GM12878 (cell line): ENCODE data around the gene AVP. TPM values are rescaled to one million over a fixed set of nuclear protein-coding genes. Genes with fewer than 3 reads are reported as not detected.

Source experiments
- ATAC-seq: fragments of 200-7000 bp; cut with Tn5 transposase; 3 replicates; pipeline ENCODE4 v1.9.1; 2020; ENCODE audit warnings: mild to moderate bottlenecking, moderate library complexity
- BruUV-seq: library from RNA; stranded (reverse); fragments of 400-500 nt; replicated peaks from 2 replicates; lab custom pipeline; 2021; lab: Mats Ljungman, UMichigan
- CTCF ChIA-PET: fragments of 300-600 bp; sonication (Branson Sonifier 250); formaldehyde crosslinking; extraction: SDS; loops from one replicate; lab custom pipeline; 2021; ENCODE audit warnings: inconsistent platforms; lab: Yijun Ruan, JAX
- POLR2A ChIA-PET: fragments of 350-600 bp; formaldehyde crosslinking; extraction: SDS; loops from one replicate; lab custom pipeline; 2021; ENCODE audit warnings: inconsistent platforms; lab: Charles Lee
- RAD21 ChIA-PET: fragments of 300-600 bp; sonication (Branson Sonifier 250); formaldehyde crosslinking; loops from one replicate; lab custom pipeline; 2023; ENCODE audit warnings: antibody characterized with exemption; ENCODE audit not compliant: unreplicated experiment; lab: Charles Lee
- SMC1A ChIA-PET: fragments of 300-600 bp; sonication (Branson Sonifier 250); formaldehyde crosslinking; loops from one replicate; lab custom pipeline; 2023; ENCODE audit not compliant: unreplicated experiment, uncharacterized antibody; lab: Charles Lee
- DNase-seq: peaks from one replicate; pipeline ENCODE4 v3.0.0-alpha.2; 2011; ENCODE audit warnings: low read depth, low spot score
- FAIRE-seq: peaks from 3 replicates; lab custom pipeline; 2011; peaks lifted over from hg19 to GRCh38; lab: Jason Lieb, UNC
- H2AFZ ChIP-seq: 2 replicates; pipeline ENCODE4 v1.6.0; 2011; ENCODE audit warnings: low read depth, low read length, control low read depth; ENCODE audit not compliant: control insufficient read depth
- H3K27ac ChIP-seq: 2 replicates; pipeline ENCODE4 v1.5.1; 2011; ENCODE audit warnings: control low read depth; ENCODE audit not compliant: control insufficient read depth, insufficient read depth
- H3K27me3 ChIP-seq, 2 experiments: replicated peaks in 1 of 2; 2 replicates each; pipeline versions ENCODE4 v1.6.0 to v1.6.1; 2011; ENCODE audit warnings: low read length in 1 of 2; ENCODE audit not compliant: control insufficient read depth in 2 of 2, insufficient read depth in 2 of 2
- H3K36me3 ChIP-seq, 2 experiments: 2 replicates each; pipeline ENCODE4 v1.5.1; 2011; ENCODE audit warnings: low read length in 1 of 2; ENCODE audit not compliant: control insufficient read depth in 2 of 2, insufficient read depth in 2 of 2
- H3K4me1 ChIP-seq: 2 replicates; pipeline ENCODE4 v1.6.1; 2011; ENCODE audit warnings: mild to moderate bottlenecking, low read length, moderate library complexity, mixed read lengths; ENCODE audit not compliant: control insufficient read depth, insufficient read depth
- H3K4me2 ChIP-seq: 2 replicates; pipeline ENCODE4 v1.6.0; 2011; ENCODE audit warnings: control low read depth; ENCODE audit not compliant: control insufficient read depth, insufficient read depth
- H3K4me3 ChIP-seq: fragments of 200-600 bp; sonication (generic); 2 replicates; pipeline ENCODE4 v1.5.1; 2016
- H3K79me2 ChIP-seq: 2 replicates; pipeline ENCODE4 v1.6.0; 2011; ENCODE audit warnings: low read length; ENCODE audit not compliant: control insufficient read depth, insufficient read depth
- H3K9ac ChIP-seq: 2 replicates; pipeline ENCODE4 v1.8.0; 2011; ENCODE audit warnings: low read length, control low read depth, mixed read lengths; ENCODE audit not compliant: control insufficient read depth, insufficient read depth
- H3K9me3 ChIP-seq: replicated peaks from 3 replicates; pipeline ENCODE4 v1.5.1; 2011; ENCODE audit warnings: mild to moderate bottlenecking, low read length; ENCODE audit not compliant: control insufficient read depth, insufficient read depth
- H4K20me1 ChIP-seq: 2 replicates; pipeline ENCODE4 v1.6.0; 2011; ENCODE audit not compliant: control insufficient read depth, insufficient read depth
- BACH1 ChIP-seq: fragments of 450-650 bp; IDR thresholded peaks from 2 replicates; pipeline ENCODE4 v1.6.1; 2017; ENCODE audit warnings: mild to moderate bottlenecking, borderline replicate concordance
- CUX1 ChIP-seq: IDR thresholded peaks from 2 replicates; pipeline ENCODE4 v1.6.1; 2012; ENCODE audit warnings: improper control_type of control experiment, low read depth, low read length; ENCODE audit not compliant: insufficient replicate concordance
- KAT2A ChIP-seq: conservative IDR thresholded peaks from 2 replicates; pipeline ENCODE4 v1.6.1; 2011; ENCODE audit warnings: low read depth, low read length; ENCODE audit not compliant: control insufficient read depth
- MAX ChIP-seq: IDR thresholded peaks from 2 replicates; pipeline ENCODE4 v1.6.1; 2012; ENCODE audit warnings: low read depth, low read length, improper control_type of control experiment
- NR2C2 ChIP-seq: IDR thresholded peaks from 2 replicates; pipeline ENCODE4 v1.6.1; 2011; ENCODE audit warnings: borderline replicate concordance, low read depth; ENCODE audit not compliant: control insufficient read depth, insufficient read length
- PAX5 ChIP-seq: IDR thresholded peaks from 2 replicates; pipeline ENCODE4 v1.6.1; 2011; ENCODE audit warnings: low read depth, low read length, borderline replicate concordance
- PBX3 ChIP-seq: IDR thresholded peaks from 2 replicates; pipeline ENCODE4 v1.6.1; 2011; ENCODE audit warnings: mild to moderate bottlenecking, low read depth, low read length, moderate library complexity; ENCODE audit not compliant: insufficient replicate concordance
- PRDM15 ChIP-seq: fragments of 450-650 bp; formaldehyde crosslinking; IDR thresholded peaks from 2 replicates; pipeline ENCODE4 v1.4.0; 2020; ENCODE audit warnings: mild to moderate bottlenecking, moderate library complexity
- SMC3 ChIP-seq: IDR thresholded peaks from 2 replicates; pipeline ENCODE4 v1.6.1; 2011; ENCODE audit warnings: low read length, improper control_type of control experiment, borderline replicate concordance
- SRF ChIP-seq, 2 experiments: IDR thresholded peaks; 2 replicates each; pipeline ENCODE4 v1.6.1; 2011; ENCODE audit warnings: low read depth in 2 of 2, low read length in 2 of 2, mild to moderate bottlenecking in 1 of 2, moderate library complexity in 1 of 2
- TARDBP ChIP-seq: IDR thresholded peaks from 2 replicates; pipeline ENCODE4 v1.6.1; 2016; ENCODE audit warnings: borderline replicate concordance
- TCF7 ChIP-seq: IDR thresholded peaks from 2 replicates; pipeline ENCODE4 v1.6.1; 2014; ENCODE audit warnings: antibody characterized with exemption, borderline replicate concordance
- ZZZ3 ChIP-seq: IDR thresholded peaks from 2 replicates; pipeline ENCODE4 v1.6.1; 2011; ENCODE audit warnings: low read depth; ENCODE audit not compliant: control insufficient read depth, insufficient read length
- WGBS: methylation state at CpG from one replicate; pipeline ENCODE4 v1.1.6; 2016; ENCODE audit warnings: low lambda C conversion rate; ENCODE audit not compliant: insufficient replicate concordance, insufficient coverage; ENCODE audit errors: missing lambda C conversion rate; 5-methylcytosine and 5-hydroxymethylcytosine counted together
- in situ Hi-C: fragments of 300-500 bp; cut with MboI; formaldehyde crosslinking; loops from 9 replicates; pipeline ENCODE4 v1.14.3; 2018; ENCODE audit warnings: mixed read lengths
- intact Hi-C: fragments of 100-400 bp; cut with micrococcal nuclease; formaldehyde crosslinking; loops from one replicate; pipeline ENCODE4 v1.14.2; 2022; ENCODE audit not compliant: unreplicated experiment
- polyA plus RNA-seq, 11 experiments: library from polyadenylated mRNA; depleted of rRNA in 4 of 11; unstranded in 6 of 11; stranded (reverse) in 5 of 11; fragments of >200 nt; fragmentation: Nextera tagmentation in 4 of 11; fragmentation: Illumina TruSeq in 1 of 11; extraction: Ambion mirVana in 4 of 11; extraction: Trizol in 1 of 11; gene quantifications; 1 replicate in 1 of 11; 2 replicates in 10 of 11; pipeline versions ENCODE4 v1.2.1 to v1.2.3, GENCODE V29; 2011 to 2016; ENCODE audit warnings: inconsistent platforms in 2 of 11, missing spikeins in 2 of 11, low read depth in 1 of 11
- total RNA-seq, 4 experiments: library from RNA; depleted of rRNA in 3 of 4; stranded (reverse); fragments of >200 nt in 3 of 4; fragmentation: Illumina TruSeq in 1 of 4; extraction: Trizol in 1 of 4; gene quantifications; 2 replicates each; pipeline versions ENCODE4 v1.2.1 to v1.2.3, GENCODE V29; 2013 to 2021

Gene AVP
- total and polyA plus RNA-seq, 10 of the 15 experiments (the other 5 are each of a cell fraction or from before 2014, with no cell fraction given) = not detected

GRCh38 chr20:3080939-3081388 lies 3.6 kb downstream of the AVP start:
- 41% methylated on average over 6 of the region's 6 CpGs for WGBS

More at GRCh38 chr20:3080939-3081388, 3.6 kb downstream of the AVP start:
- ChIA-PET SMC1A (no interaction called here), RAD21 (no interaction called here), CTCF (interaction anchor here (0.7 kb wide), 1 partner anchor 27 kb away, joined by 3 read pairs; no protein-coding TSS in a partner anchor), POLR2A (no interaction called here)
- H3K27ac ChIP-seq = no peak overlapping the region
- H3K79me2 ChIP-seq = no peaks in the 10 kb centered on the region
- H3K9ac ChIP-seq = no peak overlapping the region
- H3K27me3 ChIP-seq = peaks cover 15 to 22% of the 10 kb centered on the region in 2 experiments
- TF ChIP-seq CUX1 = no peak
- no peak for TF ChIP-seq NR2C2
- no peak for TF ChIP-seq KAT2A
- TF ChIP-seq TARDBP = no peak
- no peak for TF ChIP-seq SMC3
- TF ChIP-seq SRF (IDR thresholded peaks at IDR 0.05; ENCODE audit: low read depth in 2 of 2, low read length in 2 of 2) = no peak
- no peak for TF ChIP-seq PRDM15 (CRISPR knock-in tag)
- TF ChIP-seq PAX5 = no peak
- TF ChIP-seq MAX = no peak
- TF ChIP-seq TCF7 = no peak
- no peak for TF ChIP-seq PBX3
- no peak for TF ChIP-seq ZZZ3
- no peak for TF ChIP-seq BACH1
- intact Hi-C loops (no loop called here), in situ Hi-C loops (no loop called here)
- H3K4me2 ChIP-seq = no peak overlapping the region
- no peaks in the 10 kb centered on the region for H4K20me1 ChIP-seq
- no TSS peak for BruUV-seq
- H2AFZ ChIP-seq = no peak overlapping the region
- no peak overlapping the region for H3K4me3 ChIP-seq
- FAIRE-seq (no peak), ATAC-seq (no peak), DNase-seq (no peak)
- no peaks in the 10 kb centered on the region for H3K4me1 ChIP-seq
- no peaks in the 10 kb centered on the region for H3K36me3 ChIP-seq
- H3K9me3 ChIP-seq = no peaks in the 10 kb centered on the region
